Retina (tissue), 1 donor: ENCODE results near the gene FOSL2.

Experiments
- DNase-seq: peaks from one replicate; pipeline ENCODE4 v3.0.0-alpha.2; 2016

Gene FOSL2

DNA sequence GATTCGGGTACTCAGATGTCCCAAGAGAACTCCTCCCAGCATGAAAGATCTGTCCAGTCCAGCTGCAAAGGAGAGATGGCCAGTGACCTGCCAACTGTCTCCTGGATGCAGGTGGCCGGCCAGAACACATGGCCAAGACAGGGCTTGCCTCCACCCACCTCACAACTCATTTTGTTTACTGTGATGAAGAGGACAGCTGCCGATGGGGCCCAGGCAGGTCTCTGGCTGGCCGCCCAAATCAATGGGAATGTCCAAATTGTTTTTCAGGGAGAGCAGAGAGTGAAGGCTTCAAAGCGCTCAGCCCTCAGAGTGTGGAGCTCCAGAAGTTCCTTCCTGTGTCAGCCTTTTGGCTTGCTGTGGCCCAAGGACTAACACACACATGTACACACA lies 41.9 kb downstream of the FOSL2 start:
- DNase-seq = no peak

DNA sequence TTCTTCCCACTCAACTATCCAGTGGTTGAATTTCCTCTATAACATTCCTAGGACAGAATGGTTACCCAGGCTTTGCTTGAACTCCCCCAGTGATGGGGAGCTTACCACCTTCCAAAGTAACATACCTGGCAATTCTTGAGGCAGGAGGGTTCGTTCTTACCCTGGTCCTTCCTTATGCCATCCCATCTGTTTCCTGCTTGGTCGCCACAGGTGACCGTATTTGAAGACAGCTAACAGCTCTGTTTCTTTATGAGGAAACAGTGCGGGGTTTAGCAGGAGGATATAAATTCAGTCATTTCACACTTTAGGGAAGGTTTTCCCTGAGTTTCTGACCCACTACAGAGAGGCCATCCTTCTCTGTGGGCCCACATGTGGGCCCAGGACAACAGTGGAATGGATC lies 42.6 kb downstream of the FOSL2 start:
- no peak for DNase-seq

DNA sequence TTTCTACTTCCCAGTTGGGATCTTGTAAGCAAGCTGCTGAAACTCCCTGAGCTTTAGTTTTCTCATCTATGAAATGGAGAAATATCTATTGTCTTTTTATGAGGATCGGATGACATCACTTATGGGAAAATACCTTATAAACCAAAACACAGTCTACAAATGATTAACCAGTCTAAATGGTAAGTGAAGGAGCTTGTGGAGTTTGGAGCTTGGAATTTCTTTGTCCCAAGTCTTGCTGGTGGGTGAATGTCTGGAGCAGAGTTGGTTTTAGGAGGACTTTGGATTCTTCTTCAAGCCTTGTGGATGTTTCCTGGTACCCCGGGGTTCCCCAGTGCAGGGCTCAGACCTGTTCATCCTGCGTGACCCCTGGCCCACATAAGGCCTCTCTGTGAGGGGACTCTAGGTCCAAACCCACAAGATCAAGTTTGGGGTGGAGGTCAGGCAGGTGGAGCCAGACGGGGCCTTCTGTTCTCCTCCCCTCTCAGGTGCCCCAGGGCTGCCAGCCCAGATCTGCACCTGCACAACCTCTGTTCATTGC lies 43.2 kb downstream of the FOSL2 start:
- DNase-seq = no peak

DNA sequence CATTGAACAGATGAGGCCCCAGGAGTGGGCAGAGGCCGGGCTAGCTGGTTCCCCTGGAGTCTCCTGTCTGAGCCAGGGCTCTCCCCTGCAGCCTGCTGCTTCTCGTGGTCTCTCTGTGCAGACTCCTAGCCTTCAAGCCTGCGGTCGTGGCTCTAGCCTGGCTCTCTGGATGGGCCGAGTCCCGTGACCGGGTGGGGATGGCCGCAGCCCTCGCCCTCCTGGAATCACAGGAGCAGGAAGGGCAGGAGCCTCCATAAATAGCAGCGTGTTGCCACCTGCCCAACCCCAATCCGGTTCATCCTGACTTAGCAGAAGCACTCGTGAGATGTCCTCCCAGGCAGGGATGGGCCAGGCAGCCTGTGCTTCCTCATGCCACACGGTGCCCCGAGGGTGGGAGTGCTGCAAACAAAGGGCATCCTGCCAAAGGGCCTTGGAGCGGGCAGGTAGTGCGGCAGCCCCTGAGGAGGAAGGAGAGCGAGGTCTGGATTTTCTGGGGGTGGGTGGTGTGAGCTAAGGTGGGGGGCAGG lies 43.9 kb downstream of the FOSL2 start:
- no peak for DNase-seq

DNA sequence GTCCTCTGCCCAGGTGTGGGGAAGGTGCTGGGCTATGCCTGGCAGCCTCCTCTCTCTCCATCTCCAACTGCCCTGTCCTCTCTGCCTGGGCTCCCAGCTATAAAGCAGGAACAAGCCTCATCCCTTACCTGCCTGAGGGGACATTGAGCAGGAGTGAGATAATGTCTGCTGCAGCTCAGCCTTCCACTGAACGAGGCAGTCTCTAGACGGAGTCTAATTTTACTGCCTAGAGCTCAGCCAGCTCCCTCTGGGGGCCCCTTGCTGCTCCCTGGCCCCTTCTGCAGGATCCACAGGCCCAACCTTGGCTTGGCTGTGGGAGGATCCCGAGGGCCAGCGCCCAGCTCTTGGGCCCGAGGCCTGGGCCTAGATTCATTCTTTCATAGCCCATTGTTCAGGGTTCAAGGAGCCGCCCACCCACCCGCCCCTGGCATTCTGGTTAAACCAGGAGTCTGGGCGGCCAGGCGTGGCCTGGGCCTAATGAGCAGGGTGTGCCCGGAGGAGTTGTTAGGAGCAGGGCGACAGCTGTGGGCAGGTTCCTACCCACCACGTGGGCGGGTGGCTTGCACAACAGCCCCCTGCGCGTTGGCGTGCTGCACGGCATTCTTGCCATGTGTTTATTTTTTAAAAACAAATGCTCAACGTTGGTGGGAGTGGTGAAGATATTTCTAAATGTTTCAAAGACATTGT lies 44.6 kb downstream of the FOSL2 start:
- no peak for DNase-seq

DNA sequence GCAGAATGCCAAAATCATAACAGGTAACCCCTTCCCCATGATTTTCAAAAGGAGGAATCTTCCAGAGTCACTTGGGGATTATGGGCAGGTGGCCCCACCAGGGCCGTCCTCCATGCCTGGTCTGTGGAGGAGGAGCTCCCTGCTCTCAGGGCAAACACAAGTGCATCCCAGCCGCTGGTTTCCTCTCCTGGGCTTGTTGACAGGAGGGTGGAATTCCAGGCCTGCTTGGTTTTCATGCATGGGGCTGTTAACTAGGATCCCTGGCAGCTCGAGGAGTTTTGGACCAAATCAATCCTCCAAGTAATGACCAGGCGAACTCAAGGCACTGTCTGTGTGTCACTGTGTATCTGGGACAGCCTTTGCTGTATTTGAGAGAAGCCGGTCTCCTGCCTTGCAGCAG lies 45.3 kb downstream of the FOSL2 start:
- DNase-seq = no peak

DNA sequence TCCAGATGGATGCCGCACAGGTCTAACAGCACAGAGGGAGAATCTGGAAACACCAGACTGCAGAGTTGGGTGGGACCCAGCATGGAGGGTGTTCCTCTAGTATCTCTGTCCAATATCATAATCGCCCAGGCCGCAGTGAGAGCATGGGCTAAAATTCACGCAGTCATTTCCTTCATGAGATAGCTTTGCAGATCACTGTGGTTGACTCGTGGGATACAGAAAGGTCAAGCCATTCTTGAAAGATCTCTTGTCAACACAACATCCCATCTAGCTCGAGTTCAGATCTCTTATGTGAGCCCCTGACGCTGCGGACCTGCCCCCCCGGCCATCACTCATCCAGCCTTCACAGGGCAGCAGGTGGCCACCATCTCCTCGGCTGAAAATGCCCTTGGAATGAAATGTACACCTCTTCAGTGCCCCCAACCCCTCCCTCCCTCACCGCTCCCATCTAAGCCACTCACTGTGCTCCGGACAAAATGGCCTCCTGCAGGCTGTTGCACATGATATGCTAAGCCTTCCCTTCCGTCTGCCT lies 45.9 kb downstream of the FOSL2 start:
- DNase-seq = no peak

DNA sequence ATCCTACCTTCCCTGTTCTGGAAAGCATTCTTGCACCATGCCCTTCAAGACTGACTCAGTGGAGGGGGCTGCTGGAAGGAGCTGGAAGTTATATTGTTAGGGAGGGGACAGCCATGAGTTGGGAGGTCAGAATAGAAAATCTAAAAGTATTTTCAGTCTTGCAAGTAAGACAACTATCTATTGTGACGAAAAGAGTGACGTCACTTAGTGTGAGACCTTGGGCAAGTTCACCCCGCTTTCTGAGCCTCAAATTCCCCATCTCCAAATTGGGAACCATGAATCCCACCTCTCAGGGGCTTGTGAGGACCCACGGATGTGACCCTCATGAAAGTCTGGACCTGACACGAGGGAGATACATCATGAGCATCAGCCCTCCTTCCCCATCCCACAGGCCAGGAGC lies 46.5 kb downstream of the FOSL2 start:
- no peak for DNase-seq

DNA sequence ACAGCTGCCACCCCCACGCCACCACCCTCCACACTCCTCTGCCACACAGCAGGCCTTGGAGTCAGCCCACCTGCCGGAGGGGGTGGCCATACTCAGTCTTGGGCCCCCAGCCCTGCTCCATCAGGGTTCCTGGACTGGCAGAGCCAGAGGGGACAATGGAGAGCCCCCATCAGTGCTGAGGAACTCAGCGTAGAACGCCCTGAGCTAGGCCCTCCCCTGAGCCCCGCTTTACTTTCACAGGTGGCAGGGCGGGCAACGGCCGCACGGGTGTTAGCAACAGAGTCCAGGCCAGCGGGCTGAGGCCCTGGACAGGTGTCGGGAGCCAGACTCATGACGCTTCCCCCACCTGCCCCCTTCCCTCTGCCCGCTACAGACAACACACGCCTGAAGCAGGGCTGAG lies 47.1 kb downstream of the FOSL2 start:
- DNase-seq = no peak

DNA sequence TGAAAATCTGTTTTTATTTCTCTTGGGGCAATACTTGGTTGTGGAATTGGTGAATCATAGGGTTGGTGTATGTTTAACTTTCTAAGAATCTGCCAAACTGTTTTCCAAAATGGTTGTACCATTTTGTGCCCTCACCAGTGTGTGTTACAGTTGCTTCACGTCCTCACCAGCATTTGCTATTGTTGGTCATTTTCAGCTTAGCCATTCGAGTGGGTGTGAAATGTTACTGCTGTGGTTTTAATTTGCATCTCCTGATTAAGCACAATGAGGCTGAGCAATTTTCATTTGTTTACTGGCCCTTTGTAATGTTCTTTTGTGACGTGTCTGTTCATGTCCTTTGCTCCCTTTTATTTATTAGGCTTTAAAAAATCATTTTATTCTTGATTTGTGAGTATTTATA lies 49.7 kb downstream of the FOSL2 start:
- DNase-seq = no peak

DNA sequence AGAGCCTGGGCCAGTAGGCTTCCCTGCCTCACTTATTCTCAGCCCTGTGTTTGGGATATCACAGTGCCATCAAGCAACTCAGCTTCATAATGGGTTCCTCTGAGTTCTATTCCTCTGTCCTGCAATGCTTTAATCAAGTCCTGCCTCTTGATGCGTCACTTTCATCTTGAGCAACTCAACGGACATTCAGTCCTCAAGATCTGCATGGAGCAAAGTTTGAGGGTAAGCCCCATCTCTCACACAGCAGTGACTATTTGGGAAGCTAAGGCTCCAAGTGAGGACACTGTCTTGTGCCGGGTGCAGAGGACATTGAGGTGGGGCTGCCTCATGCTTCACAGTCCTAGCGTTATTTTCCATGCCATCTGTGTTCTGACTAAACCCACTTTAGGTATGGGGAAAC lies 52.3 kb downstream of the FOSL2 start:
- DNase-seq = no peak

DNA sequence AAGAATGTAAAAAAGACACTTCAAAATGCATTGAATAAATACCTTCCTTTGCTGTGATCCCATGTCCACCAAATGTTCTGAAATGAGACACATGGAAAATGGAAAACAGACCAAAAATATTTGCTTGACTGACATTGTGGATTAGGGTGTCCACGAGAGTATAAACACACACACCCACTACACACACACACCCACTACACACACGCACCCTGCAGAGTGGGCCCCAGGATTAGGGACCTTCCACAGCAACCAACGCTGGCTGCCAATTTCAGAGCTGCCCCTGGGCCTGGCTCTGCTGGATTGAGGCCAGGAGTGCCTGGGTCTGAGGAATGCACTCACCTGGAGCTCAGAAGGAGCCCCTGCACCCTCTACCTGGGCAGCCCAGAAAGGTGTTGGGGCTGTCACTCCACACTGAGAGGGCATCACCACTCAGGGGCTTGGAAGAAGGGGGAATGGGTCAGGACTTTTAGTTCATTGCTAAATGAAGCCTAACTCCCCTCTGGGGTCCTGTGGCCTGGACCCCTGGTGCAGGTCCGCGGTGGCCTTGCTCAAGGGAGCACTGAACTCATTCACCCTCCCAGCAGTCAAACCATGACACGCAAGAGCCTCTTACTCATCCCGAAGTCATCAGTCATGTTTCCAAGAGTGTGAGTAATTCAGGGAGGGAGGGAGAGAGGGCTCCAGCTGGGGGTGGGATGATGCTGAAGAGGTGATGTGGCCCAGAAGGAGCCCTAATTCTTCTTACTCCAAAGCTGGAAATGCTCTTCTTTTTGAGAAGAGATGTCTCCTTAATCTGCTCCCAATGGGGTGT lies 53.0 kb downstream of the FOSL2 start:
- no peak for DNase-seq

DNA sequence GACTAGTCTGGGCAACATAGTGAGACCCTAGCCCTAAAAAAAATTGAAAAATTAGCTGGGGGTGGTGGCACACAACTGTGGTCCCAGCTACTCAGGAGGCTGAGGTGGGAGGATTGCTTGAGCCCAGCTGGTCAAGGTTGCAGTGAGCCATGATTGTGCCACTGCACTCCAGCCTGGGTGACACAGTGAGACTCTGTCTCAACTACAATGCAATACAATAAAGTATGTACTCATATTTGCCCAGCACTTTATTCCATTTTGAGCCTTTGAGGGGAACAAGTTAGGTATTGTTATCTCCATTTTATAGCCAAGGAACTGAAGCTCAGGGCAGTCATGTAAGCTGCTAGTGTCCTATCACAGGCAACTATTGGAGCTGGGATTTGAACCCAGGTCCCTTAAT lies 53.9 kb downstream of the FOSL2 start:
- no peak for DNase-seq

DNA sequence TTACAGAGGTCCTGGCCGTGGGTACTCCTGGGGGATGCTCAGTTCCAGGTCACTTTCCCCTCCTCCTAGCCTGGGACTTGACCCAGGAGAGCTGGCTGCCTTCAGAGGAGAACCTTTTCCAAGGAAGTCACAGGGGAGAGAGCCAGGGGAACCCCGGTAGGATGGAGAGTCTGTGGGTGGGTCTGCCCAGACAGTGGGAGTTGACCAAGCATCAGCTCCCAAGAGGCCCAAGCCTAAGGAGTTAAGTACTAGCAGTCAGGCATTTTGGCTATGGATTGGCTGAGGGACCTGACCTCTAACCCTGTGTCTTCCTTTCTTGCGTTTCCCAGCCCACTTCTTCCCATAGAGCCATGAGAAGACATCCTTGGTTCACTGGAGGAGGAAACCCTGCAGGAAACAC lies 54.4 kb downstream of the FOSL2 start:
- no peak for DNase-seq

DNA sequence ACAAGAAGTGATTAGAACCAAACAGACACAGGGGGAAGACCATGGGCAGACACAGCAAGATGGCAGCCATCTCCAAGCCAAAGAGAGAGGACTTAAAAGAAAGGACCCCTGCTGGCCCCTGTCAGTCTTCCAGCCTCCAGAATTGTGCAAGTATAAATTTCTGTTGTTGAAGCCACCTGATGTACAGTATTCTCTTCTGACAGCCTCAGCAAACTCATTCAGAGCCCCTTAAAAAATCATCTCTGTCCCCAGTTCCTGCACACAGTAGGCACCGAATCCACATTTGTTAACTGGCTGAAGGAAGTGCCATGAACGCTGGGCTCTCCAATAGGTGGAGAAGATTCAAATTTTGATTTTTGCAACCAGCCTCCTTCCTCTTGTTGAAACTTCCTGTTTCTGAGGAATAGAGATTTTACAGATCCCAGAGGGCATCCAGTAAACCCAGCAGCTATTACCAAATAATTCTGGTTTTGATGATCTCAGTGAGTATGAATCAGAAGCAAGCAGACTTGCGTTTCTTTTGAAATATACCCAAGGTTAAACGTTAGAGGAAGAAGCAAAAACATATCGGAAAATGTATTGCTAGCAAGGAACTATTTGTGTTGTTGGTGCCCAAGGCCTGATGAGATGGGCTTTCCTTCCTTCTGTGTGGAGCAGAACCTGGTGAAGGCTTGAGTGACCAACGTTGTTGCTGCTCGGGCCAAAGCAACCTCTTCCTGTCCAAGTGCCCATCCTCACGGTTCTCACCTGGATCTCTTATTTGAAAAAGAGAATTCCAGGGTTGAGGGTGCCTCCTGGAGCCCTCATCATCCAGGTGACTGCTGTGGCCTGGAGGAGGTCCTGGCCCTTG lies 55.5 kb downstream of the FOSL2 start:
- DNase-seq = no peak

DNA sequence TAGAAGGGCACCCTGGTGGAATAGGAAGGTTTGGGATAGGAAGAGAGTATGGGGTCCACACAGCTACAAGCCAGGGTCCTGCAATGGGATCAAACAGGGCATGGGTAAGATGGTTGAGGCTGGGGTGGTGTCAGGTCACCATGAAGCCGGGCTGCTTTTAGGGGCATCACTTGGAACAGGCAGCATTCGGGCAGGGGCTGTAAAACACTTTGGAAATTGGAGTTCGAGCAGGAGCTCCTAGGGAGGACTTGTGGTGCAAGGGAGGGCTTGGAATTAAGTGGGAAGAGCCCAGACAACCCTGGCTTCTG lies 56.1 kb downstream of the FOSL2 start:
- DNase-seq = no peak

DNA sequence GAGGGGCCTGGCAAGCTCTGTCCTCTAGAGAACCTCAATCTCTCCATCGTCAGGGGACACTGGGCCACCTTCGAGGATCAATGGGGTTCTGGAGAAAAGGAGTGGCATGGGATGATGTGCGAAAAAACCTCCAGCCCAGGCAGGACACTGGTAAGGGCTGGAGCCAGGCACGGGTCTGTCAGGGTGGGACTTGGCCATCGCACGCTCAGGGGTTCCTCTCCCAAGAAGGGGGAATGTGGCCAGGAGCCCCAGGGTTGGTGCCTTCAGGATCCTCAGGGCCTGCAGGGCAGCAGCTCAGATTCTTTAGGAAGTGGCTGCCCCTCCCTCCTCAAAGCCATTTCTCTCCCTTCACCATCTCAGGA lies 56.4 kb downstream of the FOSL2 start:
- no peak for DNase-seq

DNA sequence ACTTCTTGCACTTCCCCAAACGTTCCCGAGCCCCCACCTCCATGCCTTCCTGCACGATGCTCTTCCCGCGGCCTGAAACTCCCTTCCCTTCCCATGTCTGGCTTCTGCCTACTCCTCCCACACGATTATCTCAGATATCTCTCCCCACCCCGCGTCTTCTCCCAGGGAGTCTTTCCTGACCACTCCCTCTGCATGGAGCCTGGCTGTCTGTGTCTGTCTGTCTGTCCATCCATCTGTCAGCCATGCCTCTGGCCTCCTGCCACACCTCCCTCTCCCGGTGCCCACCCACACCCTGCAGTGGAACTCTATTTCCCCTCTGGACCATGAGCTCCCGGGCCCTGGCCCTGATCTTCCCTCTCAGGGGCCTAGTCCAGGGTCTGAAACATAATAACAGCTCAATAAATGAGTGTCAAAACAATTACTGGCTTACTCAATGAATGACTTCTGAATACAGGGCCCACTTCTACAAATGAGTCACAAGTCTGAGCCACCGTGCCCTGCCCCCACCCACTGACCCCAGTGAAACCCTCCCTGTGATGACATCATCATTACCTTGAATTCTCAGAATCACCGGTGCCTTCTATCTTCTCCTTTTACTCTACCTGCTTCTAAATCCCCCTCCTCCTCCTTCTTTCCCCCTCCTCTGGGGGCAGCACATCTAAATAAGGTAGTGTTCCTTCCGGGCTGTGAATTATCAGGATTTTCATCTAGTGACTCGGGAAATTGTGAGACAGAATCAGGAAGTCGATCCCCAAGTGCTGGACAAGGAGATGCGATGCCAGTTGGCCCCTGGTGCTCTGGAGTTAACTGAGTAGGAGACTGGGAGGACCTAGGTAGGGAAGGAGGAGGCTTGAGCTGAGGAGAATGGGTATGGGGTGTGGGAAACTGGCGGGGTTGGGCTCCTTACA lies 57.1 kb downstream of the FOSL2 start:
- DNase-seq = no peak

DNA sequence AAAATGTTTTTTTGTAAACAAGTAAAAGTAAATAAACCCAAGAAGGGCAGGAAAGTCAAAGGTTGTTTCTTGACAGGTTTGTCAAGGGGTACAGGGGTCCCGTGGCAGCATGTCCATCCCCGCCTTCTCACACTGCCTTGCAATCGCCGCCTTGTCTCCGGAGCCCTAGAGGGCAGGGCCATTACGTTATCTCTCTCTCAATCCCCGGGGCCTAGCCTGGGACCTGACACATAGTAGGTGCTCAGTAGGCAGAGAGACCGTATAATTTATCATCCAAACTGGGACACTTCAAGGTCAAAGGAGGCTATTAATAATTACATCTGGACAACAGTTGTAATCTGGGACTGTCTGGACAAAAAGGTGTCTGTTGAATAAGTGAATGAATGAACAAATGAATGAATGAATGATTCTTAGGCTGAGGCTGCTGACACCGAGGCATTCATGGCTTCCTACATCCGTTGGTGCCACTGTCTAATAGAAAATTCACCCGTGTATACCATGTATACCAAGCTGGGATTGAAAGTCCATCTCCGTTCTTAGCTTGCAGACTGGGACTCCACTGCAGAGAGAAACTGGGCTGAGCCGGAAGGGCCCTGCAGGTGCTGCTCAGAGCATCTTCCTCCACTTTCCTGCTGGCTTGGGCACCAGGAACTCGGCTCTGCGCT lies 58.4 kb downstream of the FOSL2 start:
- no peak for DNase-seq

DNA sequence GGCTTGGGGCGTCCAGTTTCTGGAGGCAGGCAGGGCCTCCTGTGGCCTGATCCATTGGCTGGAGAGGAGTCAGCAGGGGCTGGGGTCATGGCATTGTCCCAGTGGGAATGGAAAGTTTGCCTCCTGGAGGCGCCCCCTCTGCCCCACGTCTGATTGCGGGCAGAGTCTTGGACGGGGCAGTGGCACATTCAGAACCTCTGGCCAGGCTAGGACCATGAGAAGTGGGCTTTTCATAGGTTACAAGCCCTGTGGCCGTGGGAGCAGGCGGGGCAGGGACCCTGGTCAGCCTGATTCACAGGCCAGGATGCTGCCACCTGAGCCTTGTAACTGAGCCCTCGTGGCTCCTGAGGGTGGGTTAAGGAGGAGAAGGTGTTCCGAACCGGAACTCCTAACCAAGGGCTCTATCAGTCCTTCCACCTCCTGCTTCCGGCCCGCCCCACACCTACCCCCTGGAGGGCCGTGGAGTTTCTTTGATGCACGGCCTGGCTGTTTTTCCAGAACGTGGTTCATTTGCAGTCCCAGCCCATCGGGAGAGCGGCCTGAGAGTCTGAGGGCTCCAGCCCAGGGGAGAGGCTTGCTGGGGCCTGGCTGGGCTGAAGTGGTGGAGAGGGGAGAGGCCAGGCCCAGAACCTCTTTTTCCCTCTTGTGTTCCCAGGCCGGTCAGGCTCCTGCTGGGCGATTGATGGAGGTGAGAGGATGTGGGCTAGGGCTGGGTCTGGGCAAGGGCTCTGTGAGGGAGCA lies 59.3 kb downstream of the FOSL2 start:
- no peak for DNase-seq
